Panc1 (cell line): ENCODE measurements around the gene NIPA2.

Experiments used
- CTCF ChIP-seq: fragments of 450-650 bp; IDR thresholded peaks from 2 replicates; pipeline ENCODE4 v1.5.1; 2017; ENCODE audit warnings: mild to moderate bottlenecking
- POLR2AphosphoS5 ChIP-seq: IDR thresholded peaks from 2 replicates; pipeline ENCODE4 v1.6.1; 2012; ENCODE audit warnings: mild to moderate bottlenecking, low read depth, low read length, moderate library complexity
- TCF7L2 ChIP-seq: IDR thresholded peaks from 2 replicates; pipeline ENCODE4 v1.6.1; 2011; ENCODE audit warnings: mild to moderate bottlenecking, low read depth, low read length, inconsistent platforms
- TF ChIP-seq, protein P1 (sequence below), 2 experiments: IDR thresholded peaks; 2 replicates each; pipeline ENCODE4 v1.6.1; 2011 to 2012; ENCODE audit warnings: low read depth in 2 of 2, control low read depth in 1 of 2, low read length in 1 of 2, mild to moderate bottlenecking in 1 of 2, moderate library complexity in 1 of 2; ENCODE audit not compliant: insufficient read depth in 1 of 2

- TF ChIP-seq CTCF (no peak), TCF7L2 (no peak), POLR2AphosphoS5 (no peak)
- TF ChIP-seq, protein P1, sequence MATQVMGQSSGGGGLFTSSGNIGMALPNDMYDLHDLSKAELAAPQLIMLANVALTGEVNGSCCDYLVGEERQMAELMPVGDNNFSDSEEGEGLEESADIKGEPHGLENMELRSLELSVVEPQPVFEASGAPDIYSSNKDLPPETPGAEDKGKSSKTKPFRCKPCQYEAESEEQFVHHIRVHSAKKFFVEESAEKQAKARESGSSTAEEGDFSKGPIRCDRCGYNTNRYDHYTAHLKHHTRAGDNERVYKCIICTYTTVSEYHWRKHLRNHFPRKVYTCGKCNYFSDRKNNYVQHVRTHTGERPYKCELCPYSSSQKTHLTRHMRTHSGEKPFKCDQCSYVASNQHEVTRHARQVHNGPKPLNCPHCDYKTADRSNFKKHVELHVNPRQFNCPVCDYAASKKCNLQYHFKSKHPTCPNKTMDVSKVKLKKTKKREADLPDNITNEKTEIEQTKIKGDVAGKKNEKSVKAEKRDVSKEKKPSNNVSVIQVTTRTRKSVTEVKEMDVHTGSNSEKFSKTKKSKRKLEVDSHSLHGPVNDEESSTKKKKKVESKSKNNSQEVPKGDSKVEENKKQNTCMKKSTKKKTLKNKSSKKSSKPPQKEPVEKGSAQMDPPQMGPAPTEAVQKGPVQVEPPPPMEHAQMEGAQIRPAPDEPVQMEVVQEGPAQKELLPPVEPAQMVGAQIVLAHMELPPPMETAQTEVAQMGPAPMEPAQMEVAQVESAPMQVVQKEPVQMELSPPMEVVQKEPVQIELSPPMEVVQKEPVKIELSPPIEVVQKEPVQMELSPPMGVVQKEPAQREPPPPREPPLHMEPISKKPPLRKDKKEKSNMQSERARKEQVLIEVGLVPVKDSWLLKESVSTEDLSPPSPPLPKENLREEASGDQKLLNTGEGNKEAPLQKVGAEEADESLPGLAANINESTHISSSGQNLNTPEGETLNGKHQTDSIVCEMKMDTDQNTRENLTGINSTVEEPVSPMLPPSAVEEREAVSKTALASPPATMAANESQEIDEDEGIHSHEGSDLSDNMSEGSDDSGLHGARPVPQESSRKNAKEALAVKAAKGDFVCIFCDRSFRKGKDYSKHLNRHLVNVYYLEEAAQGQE (IDR thresholded peaks at IDR 0.05; ENCODE audit: insufficient read depth in 1 of 2, low read depth in 2 of 2, low read length in 1 of 2): no peak
Measured at GRCh38 chr15:22892333-22892732, 53.9 kb downstream of the NIPA2 start.
